ENCODE measurements around the gene JADE2.
"Not testable (repeated sequence)": the region's sequence is repeated elsewhere in the genome, so short reads cannot be mapped to it uniquely, and the experiment has no call there.

Gene JADE2

DNA sequence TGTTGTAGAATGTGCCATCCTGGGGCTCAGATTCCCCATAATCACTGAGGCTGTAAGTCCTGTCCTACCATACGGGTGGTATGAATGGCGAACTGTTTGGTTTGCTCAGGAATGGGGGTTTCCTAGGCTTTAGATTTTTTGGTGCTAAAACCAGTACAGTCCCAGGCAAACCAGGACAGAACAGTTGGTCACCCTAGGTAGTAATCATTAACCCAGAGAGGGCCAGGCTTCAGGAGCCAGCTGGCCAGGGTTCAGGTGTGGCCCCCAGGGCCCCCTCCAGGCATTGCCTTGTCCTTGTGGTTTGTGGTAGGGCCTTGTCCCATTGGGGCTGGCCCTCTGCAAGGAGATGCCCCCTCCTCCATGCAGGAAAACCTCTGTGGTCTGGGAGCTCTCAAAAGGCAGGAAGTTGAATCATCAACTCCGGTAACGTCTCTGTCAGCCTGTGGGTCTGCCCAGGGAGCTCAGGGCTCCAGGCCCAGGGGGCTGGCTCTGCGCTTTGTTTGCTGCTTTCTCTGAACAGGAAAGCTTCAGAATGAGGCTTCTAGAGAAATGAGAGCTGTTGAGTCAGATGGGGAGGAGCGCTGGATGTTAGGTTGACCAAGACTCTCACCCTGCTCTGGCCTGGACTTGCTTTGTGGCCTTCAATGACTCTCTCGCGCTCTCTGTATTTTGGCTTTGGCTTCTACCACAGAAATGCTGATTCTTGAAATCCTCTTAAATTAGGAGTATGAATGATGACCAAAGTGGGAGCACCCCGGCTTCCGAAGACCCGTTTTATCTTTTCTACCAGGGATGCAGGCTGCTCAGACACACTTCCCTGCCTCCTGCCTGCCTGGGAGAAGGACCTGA, 22.2 kb upstream of the JADE2 start:
- no peaks in the 10 kb centered on the region for H3K36me3 Mint-ChIP-seq (ENCODE audit: low read depth)

DNA sequence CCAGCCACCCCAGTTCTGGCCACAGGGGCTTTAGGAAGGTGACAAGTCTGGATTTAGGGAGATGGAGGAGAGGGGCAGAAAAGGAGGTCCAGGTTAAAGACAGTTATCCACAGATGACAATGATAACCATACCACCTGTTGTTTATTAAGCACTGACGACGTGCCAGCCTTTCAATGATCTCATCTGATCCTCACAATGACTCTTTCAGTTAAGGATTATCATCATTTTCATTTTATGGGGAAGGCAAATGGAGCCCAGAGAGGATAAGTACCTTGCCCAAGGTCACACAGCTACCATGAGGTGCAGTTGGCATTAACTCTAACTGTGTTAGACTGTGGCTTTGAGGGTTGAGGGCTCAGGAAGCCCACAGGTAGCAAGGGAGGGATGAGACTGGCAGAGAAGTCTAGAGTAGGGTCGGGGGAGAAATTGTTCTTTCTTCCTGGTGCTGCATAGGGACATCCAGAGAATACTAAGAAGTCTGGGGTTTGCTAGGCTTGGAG, 21.5 kb upstream of the JADE2 start:
- Mint-ChIP-seq H3K27ac (peak overlapping the region; percentile 90), H3K4me3 (peak overlapping the region; percentile 52), H3K4me1 (peaks cover 34% of the 10 kb centered on the region), H3K36me3 (ENCODE audit: low read depth) (no peaks in the 10 kb centered on the region), H3K27me3 (no peaks in the 10 kb centered on the region), H3K9me3 (no peaks in the 10 kb centered on the region)
- ATAC-seq (no peak), DNase-seq (no peak)

More for the DNA sequence above, 22.2 kb upstream of the JADE2 start:
- H3K27me3 Mint-ChIP-seq: no peaks in the 10 kb centered on the region
- DNase-seq (peak; percentile 75), ATAC-seq (peak; percentile 97)
- no peaks in the 10 kb centered on the region for H3K9me3 Mint-ChIP-seq
- H3K4me3 Mint-ChIP-seq: peak overlapping the region; percentile 52
- H3K4me1 Mint-ChIP-seq: peaks cover 34% of the 10 kb centered on the region
- H3K27ac Mint-ChIP-seq: peak overlapping the region; percentile 90

DNA sequence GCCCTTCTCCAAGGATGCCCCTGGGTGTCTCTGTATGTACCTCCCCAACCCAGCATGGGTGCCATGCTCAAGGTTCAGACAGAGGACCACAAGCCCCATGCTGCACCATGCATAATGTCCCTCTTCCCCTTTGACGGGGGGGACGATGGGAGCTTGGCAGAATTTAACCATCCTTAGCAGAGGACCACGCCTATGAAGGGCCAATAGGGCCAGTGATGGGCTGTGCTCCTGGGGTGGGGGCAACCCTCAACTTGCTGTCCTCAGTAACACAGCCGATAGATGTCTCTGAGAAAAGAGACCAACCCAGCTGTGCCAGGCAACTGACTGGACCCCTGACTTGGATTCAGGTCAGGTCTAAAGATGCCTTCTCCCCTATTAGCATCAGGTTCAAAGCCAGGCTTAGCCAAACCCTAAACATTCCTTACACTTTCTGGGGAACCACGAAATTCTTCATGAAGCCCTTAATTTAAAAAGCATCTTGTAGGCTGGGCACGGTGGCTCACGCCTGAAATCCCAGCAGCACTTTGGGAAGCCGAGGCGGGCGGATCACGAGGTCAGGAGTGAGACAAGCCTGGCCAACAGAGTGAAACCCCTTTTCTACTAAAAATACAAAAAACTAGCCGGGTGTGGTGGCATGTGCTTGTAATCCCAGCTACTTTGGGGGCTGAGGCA, 20.7 kb upstream of the JADE2 start:
- Mint-ChIP-seq H3K4me1 (peaks cover 41% of the 10 kb centered on the region), H3K36me3 (ENCODE audit: low read depth) (no peaks in the 10 kb centered on the region), H3K27ac (no peak overlapping the region), H3K9me3 (no peaks in the 10 kb centered on the region), H3K27me3 (no peaks in the 10 kb centered on the region), H3K4me3 (no peak overlapping the region)
- no peak for DNase-seq
- no peak for ATAC-seq

DNA sequence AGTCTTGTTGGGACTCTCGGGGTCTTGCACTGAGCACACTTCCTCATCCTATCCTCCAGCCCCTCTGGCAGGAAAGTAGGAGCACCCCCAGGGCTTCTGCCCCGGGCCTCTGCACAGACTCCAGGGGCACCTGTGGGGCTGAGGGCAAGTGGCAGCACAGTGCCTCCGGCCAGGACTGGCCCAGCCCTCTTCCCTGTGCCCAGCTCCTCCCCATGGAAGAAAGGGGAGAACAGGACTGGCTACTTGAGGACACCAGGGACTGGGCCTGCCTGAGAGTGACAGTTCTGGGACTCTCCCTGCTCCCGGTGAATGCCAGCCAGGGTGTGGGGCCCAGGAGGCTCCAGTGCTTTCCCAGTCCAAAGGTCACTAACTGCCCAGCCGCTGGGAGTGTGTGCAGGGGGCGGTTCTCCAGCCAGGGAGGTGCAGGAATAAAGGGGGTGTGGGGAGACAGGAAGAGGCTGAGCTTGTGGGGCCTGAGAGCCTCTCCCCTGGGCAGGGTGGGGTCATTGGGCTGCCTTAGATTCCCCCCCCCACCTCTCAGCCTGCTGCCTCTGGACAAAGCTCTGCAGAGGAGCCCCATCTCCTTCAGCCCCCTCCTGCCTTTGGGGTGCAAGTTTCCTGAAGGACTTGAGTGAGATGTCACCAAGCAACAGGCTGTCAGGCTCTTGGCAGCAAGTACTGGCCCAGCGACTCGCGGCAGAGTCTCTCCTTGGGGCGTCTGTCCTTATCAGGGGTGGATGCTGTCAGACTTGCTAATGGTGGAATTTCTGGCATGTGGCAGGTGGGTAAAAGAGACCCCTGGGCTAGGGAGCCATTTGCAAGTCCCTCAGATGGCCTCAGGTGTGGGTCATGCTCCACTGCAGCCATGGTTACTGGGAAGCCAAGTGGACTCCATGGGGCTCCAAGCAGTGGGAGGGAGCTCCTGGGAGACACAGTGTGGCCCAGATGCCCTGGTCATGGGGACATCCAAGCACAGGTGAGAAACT, 19.1 kb upstream of the JADE2 start:
- Mint-ChIP-seq H3K9me3 (no peaks in the 10 kb centered on the region), H3K36me3 (ENCODE audit: low read depth) (no peaks in the 10 kb centered on the region), H3K4me1 (peaks cover 56% of the 10 kb centered on the region), H3K27ac (no peak overlapping the region), H3K27me3 (no peaks in the 10 kb centered on the region), H3K4me3 (no peak overlapping the region)
- DNase-seq (no peak), ATAC-seq (no peak)

DNA sequence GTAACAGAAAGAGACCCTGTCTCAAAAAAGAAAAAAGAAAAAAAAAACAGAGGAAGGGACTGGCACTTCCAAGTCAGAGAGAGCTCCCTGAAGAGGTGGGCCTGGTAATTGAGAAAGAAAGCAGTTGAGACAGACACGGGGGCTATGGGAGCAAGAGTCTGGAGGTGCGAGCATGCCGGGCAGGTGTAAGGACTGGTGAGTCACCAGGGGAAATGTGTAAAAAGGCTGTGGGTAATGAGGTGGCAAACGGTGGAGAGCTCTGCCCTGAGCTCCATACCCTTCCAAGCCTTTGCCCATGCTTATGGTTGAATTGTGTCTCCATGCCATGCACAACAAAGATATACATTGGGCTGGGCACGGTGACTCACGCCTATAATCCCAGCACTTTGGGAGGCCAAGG, 18.0 kb upstream of the JADE2 start:
- no peak overlapping the region for H3K27ac Mint-ChIP-seq
- H3K4me3 Mint-ChIP-seq: no peak overlapping the region

DNA sequence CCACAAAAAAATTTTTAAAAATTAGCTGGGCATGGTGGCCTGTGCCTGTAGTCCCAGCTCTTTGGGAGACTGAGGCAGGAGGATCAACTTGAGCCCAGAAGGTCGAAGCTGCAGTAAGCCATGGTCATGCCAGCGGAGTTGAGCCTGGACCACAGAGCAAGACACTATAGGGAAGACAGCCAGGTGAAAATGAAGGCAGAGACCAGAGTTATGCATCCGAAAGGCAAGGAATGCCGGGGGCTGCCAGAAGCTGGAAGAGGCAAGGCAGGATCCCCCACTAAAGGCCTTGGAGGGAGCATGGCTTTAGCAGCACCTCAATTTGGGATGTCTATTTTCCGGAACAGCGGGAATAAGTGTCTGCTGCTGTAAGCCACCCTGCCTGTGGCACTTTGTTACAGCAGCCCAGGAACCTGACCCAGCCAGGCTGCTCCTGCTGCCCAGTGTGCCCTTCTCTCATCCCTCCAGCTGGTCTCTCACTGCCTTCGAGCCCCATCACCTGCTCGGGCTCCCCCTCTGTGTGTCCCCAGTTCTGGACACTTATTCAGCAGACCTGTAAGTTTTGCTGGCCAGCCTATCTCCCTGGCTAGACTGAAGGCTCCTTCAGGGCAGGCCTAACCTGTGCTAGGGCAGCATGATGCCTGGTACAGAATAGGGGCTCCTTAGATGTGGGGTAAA, 16.8 kb upstream of the JADE2 start:
- Mint-ChIP-seq H3K9me3 (no peaks in the 10 kb centered on the region), H3K27ac (no peak overlapping the region), H3K4me3 (no peak overlapping the region), H3K36me3 (ENCODE audit: low read depth) (no peaks in the 10 kb centered on the region), H3K27me3 (no peaks in the 10 kb centered on the region), H3K4me1 (peaks cover 45% of the 10 kb centered on the region)
- ATAC-seq: no peak
- no peak for DNase-seq

More for the DNA sequence above, 18.0 kb upstream of the JADE2 start:
- Mint-ChIP-seq H3K9me3 (no peaks in the 10 kb centered on the region), H3K36me3 (ENCODE audit: low read depth) (no peaks in the 10 kb centered on the region), H3K27me3 (no peaks in the 10 kb centered on the region), H3K4me1 (peaks cover 57% of the 10 kb centered on the region)
- no peak for DNase-seq
- no peak for ATAC-seq

DNA sequence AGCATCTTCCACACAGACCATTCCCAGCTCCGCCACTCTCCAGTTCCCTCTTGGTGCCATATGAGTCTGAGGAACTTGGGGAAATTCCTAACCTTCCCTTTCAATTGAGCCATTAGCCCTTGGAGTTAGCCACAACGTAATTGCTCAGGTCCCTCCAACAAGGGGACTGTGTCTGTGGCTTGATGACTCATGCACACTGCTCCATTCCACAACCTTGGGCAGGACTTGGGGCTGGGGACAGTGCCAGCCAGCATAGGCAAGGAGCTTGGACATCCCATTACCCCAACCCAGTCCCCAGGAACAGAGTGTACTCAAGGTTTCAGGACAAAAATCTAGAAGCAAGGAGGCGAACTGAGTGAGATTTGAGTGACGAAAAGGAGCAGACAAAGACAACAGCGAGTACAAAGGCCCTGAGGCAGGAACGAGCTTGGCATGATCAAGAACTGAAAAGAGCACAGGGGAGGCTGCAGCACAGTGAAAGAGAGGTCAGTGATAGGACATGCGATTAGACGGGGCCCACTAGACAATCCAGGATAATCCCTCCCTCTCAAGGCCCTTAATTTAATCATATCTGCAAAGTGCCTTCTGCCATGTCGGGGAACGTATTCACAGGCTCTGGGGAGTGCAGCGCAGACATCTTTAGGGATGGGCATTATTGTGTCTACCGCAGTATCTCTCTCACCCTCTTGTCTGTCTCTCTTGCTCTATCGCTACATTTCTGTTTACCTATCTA, 16.0 kb upstream of the JADE2 start:
- Mint-ChIP-seq H3K4me3 (no peak overlapping the region), H3K27me3 (no peaks in the 10 kb centered on the region), H3K36me3 (ENCODE audit: low read depth) (no peaks in the 10 kb centered on the region), H3K9me3 (no peaks in the 10 kb centered on the region), H3K27ac (no peak overlapping the region), H3K4me1 (peaks cover 37% of the 10 kb centered on the region)
- no peak for DNase-seq
- ATAC-seq: no peak

DNA sequence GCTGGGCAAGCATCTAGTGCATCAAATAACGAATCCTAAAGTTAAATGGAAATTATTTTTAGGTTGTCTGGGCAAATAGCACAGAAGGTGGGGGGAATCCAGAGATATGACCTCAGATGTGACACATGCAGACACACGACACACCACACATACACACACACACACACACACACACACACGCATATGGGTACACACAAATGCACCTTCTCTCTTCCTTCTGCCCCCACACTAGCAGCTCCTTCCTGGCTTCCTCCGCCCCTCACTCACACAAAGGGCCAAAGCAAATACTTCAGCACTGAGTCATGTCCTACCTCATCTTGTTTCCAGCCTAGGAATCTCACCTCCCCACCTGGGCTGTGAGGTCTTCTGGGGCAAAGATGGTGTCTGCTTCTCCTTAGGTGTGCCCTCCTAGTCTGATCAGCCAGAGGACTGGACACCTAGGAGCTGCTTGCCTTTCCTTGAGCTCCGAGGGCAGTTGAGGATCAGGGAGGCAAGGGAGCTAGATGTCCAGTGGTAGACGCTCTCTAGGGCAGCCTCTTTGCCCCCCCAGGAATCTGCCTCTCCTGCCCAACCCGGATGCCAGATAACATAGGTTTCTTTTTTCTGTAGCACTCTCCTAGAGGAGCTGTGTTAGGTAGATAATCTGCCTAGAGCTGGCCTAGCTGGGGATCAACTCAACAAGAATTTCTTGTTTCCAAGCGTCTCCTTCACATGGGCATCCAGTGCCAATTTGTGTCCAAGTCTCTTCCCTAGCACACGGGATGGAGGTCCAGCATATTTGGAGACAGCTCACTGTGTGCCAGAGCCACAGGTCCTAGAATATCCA, 14.3 kb upstream of the JADE2 start:
- Mint-ChIP-seq H3K27ac (peak overlapping the region; percentile 75), H3K27me3 (no peaks in the 10 kb centered on the region), H3K9me3 (no peaks in the 10 kb centered on the region), H3K36me3 (ENCODE audit: low read depth) (no peaks in the 10 kb centered on the region), H3K4me1 (peaks cover 36% of the 10 kb centered on the region), H3K4me3 (no peak overlapping the region)
- DNase-seq (peak; percentile 59), ATAC-seq (peak; percentile 78)

DNA sequence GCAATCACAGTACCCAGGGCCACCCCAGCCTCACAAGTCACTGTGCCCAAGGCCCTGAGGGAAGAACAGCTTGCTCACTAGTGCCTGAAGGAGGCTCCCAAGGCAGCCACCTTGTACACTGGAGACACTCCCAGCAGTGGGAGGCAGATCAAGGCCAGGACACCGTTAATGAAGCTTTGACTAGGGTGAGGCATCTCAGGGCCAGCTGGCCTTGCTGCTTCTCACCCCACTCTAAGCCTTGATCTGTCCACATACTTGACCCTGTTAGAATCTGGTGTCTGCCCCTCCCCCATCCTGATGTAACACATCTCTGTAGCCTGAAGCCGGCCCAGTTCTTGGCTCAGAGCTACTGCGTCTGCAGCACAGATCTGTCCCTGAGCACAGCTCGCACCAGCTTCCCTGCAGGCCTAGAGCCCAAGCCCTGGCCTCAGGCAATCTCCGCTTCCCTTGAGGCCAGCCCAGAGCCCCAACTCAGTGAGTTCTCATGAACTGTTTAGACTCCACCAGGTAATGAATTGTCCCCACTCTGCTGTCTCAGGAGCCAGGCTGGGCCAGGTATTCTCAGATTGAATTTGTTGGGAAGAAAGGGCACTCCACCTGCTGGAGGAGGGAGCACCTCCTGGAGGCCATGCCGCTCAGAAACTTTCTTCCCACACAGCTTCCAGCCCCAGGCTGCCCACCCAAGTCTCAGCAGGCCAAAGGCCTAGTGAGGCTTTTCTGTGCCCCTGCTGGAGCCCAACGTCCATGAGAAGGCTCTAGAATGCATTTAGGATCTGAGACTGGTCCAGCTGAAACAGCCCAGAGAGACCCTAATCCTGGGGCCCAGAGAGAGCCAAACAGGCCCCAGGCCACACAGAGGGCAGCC, 13.4 kb upstream of the JADE2 start:
- H3K27me3 Mint-ChIP-seq: no peaks in the 10 kb centered on the region
- H3K4me1 Mint-ChIP-seq: peaks cover 36% of the 10 kb centered on the region
- no peak for DNase-seq
- no peaks in the 10 kb centered on the region for H3K9me3 Mint-ChIP-seq
- H3K4me3 Mint-ChIP-seq: no peak overlapping the region
- no peak for ATAC-seq
- peak overlapping the region; percentile 17 for H3K27ac Mint-ChIP-seq
- H3K36me3 Mint-ChIP-seq (ENCODE audit: low read depth): no peaks in the 10 kb centered on the region

DNA sequence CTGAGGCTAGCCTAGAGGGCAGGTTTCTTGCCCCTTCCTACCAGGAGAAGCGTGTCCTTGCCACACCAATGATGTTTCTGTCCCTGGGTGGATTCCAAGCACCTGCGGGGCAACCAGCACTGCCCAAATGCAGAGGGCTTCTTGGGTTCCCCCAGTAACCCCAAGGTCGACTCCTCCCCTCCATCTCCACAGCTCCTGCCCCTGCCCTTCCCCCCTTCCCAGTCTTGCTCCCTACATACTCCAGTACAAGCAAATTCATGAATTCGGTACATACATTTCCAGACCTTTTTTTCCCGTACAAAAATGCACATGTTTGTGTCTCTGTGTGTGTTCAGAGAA, 12.8 kb upstream of the JADE2 start:
- Mint-ChIP-seq H3K4me1 (peaks cover 30% of the 10 kb centered on the region), H3K9me3 (no peaks in the 10 kb centered on the region), H3K27ac (no peak overlapping the region), H3K4me3 (no peak overlapping the region), H3K36me3 (ENCODE audit: low read depth) (no peaks in the 10 kb centered on the region), H3K27me3 (no peaks in the 10 kb centered on the region)
- DNase-seq (no peak), ATAC-seq (no peak)

DNA sequence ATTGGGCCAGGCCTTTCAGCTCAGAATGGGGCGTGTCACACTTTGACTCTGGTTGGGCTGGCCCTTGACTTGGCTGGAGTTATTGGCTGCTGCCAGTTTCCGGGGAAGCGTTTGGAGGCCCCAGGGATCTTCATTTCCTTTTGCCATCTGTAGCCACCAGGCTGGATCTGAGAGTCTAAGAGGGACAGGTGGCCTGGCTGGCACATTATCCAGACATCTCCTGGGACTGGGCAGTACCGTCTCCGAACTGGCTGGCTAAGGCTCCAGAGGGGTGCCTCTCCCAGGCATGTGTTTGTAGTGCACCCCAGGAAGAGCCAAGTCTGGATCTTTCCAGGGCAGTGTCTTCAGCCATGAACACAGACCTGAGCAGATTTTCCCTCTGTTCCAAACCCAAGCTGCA, 9.7 kb upstream of the JADE2 start:
- Mint-ChIP-seq H3K9me3 (no peaks in the 10 kb centered on the region), H3K4me3 (no peak overlapping the region), H3K27me3 (no peaks in the 10 kb centered on the region), H3K4me1 (peaks cover 13% of the 10 kb centered on the region), H3K27ac (no peak overlapping the region), H3K36me3 (ENCODE audit: low read depth) (no peaks in the 10 kb centered on the region)
- ATAC-seq (no peak), DNase-seq (no peak)

DNA sequence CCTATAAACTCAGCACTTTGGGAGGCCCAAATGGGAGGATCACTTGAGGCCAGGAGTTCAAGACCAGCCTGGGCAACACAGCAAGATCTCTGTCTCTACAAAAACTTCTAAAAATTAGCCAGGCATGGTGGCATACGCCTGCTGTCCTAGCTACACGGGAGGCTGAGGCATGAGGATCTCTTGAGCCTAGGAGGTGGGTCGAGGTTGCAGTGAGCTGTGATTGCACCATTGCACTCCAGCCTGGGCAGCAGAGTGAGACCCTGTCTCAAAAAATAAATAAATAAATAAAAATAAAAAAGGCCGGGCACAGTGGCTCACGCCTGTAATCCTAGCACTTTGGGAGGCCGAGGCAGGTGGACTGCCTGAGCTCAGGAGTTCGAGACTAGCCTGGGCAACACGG, 8.5 kb upstream of the JADE2 start:
- H3K36me3 Mint-ChIP-seq (ENCODE audit: low read depth); H3K27ac Mint-ChIP-seq; H3K4me3 Mint-ChIP-seq; H3K4me1 Mint-ChIP-seq; H3K9me3 Mint-ChIP-seq; ATAC-seq; H3K27me3 Mint-ChIP-seq; DNase-seq: not testable (repeated sequence)

Data from activated naive CD8-positive, alpha-beta T cell treated with anti-CD3 and anti-CD28 coated beads, Interleukin-2, amount 50 U/mL, for 24 hours (primary cell).